H1 (cell line): ENCODE measurements around the gene SLC12A7. TPM values are rescaled to one million over a fixed set of nuclear protein-coding genes. Genes with fewer than 3 reads are reported as not detected.
A peak's percentile ranks its signal among the peaks of the same experiment; 100 is the strongest.

ENCODE experiments used
- CTCF ChIA-PET: fragments of 300-600 bp; sonication (Branson Sonifier 250); formaldehyde crosslinking; loops from one replicate; lab custom pipeline; 2021; ENCODE audit not compliant: partially characterized antibody; lab: Charles Lee
- POLR2A ChIA-PET: fragments of 300-600 bp; sonication (Branson Sonifier 250); formaldehyde crosslinking; loops from one replicate; lab custom pipeline; 2021; ENCODE audit warnings: inconsistent platforms; ENCODE audit not compliant: partially characterized antibody; lab: Charles Lee
- DNase-seq, 2 experiments: peaks; one replicate each; pipeline versions ENCODE4 v3.0.0 to v3.0.0-alpha.2; 2010 to 2022; ENCODE audit warnings: low spot score in 2 of 2, low read depth in 1 of 2, mixed read lengths in 1 of 2
- FAIRE-seq: peaks from 2 replicates; lab custom pipeline; 2011; peaks lifted over from hg19 to GRCh38; lab: Jason Lieb, UNC
- H2AFZ ChIP-seq: 2 replicates; pipeline ENCODE4 v1.8.1; 2012; ENCODE audit warnings: low read length, inconsistent platforms
- H2AK5ac ChIP-seq: 2 replicates; pipeline ENCODE4 v1.6.1; 2013; ENCODE audit warnings: low read depth, low read length
- H2BK120ac ChIP-seq: replicated peaks from 2 replicates; pipeline ENCODE3; 2013; ENCODE audit warnings: low read depth, low read length, inconsistent platforms
- H2BK12ac ChIP-seq: 2 replicates; pipeline ENCODE4 v1.6.1; 2013; ENCODE audit warnings: low read depth, low read length
- H2BK15ac ChIP-seq: 2 replicates; pipeline ENCODE4 v1.6.1; 2013; ENCODE audit warnings: low read length
- H2BK20ac ChIP-seq: 2 replicates; pipeline ENCODE4 v1.6.1; 2013; ENCODE audit warnings: low read length
- H2BK5ac ChIP-seq: 2 replicates; pipeline ENCODE4 v1.6.1; 2013; ENCODE audit warnings: low read depth, low read length
- H3K14ac ChIP-seq: 2 replicates; pipeline ENCODE4 v1.6.1; 2013; ENCODE audit warnings: inconsistent platforms; ENCODE audit not compliant: insufficient read length
- H3K18ac ChIP-seq: 2 replicates; pipeline ENCODE4 v1.6.1; 2013; ENCODE audit warnings: low read length; ENCODE audit errors: extremely low read depth
- H3K23ac ChIP-seq: 2 replicates; pipeline ENCODE4 v1.6.1; 2013; ENCODE audit warnings: inconsistent platforms; ENCODE audit not compliant: insufficient read length
- H3K23me2 ChIP-seq: 2 replicates; pipeline ENCODE4 v1.6.1; 2013; ENCODE audit warnings: low read depth, low read length
- H3K27ac ChIP-seq: 2 replicates; pipeline ENCODE4 v1.6.1; 2011; ENCODE audit warnings: low read depth, low read length, inconsistent platforms
- H3K27me3 ChIP-seq, 4 experiments: replicated peaks in 1 of 4; 1 replicate in 1 of 4; 2 replicates in 3 of 4; pipeline versions ENCODE4 v1.6.1 to v1.8.1; 2011 to 2013; ENCODE audit warnings: low read length in 3 of 4, mild to moderate bottlenecking in 3 of 4, inconsistent platforms in 2 of 4, mixed read lengths in 2 of 4, moderate library complexity in 1 of 4; ENCODE audit not compliant: control insufficient read depth in 3 of 4, insufficient read depth in 3 of 4; ENCODE audit errors: extremely low read depth in 1 of 4
- H3K36me3 ChIP-seq, 4 experiments: 2 replicates each; pipeline versions ENCODE4 v1.6.1 to v1.8.1; 2011 to 2013; ENCODE audit warnings: mild to moderate bottlenecking in 4 of 4, low read length in 3 of 4, moderate library complexity in 2 of 4, control low read depth in 1 of 4, inconsistent platforms in 1 of 4; ENCODE audit not compliant: insufficient read depth in 4 of 4, control insufficient read depth in 2 of 4
- H3K4ac ChIP-seq: replicated peaks from 2 replicates; pipeline ENCODE3; 2013; ENCODE audit warnings: low read length, low read depth, mixed read lengths, inconsistent platforms; ENCODE audit not compliant: insufficient read length
- H3K4me1 ChIP-seq, 4 experiments: replicated peaks in 1 of 4; 1 replicate in 1 of 4; 2 replicates in 3 of 4; pipeline versions ENCODE4 v1.6.1 to v1.8.1; 2011 to 2013; ENCODE audit warnings: low read length in 3 of 4, inconsistent platforms in 2 of 4, mixed read lengths in 1 of 4; ENCODE audit not compliant: insufficient read depth in 4 of 4, control insufficient read depth in 3 of 4
- H3K4me2 ChIP-seq, 2 experiments: 2 replicates each; pipeline versions ENCODE4 v1.6.1 to v1.8.1; 2011 to 2013; ENCODE audit warnings: low read depth in 2 of 2, low read length in 2 of 2, control low read depth in 1 of 2, inconsistent platforms in 1 of 2, mild to moderate bottlenecking in 1 of 2; ENCODE audit not compliant: insufficient read depth in 1 of 2
- H3K4me3 ChIP-seq, 4 experiments: fragments of 200-600, 300-600 bp in 1 of 4; sonication (generic), shearing (Covaris generic), sonication (Bioruptor Twin) in 1 of 4; 2 replicates each; pipeline versions ENCODE4 v1.5.1 to v1.8.1; 2011 to 2016; ENCODE audit warnings: low read length in 4 of 4, low read depth in 3 of 4, control low read depth in 2 of 4, inconsistent platforms in 2 of 4, mild to moderate bottlenecking in 2 of 4, mixed read lengths in 1 of 4, moderate library complexity in 1 of 4; ENCODE audit not compliant: insufficient read depth in 2 of 4; ENCODE audit errors: extremely low read depth in 1 of 4
- H3K56ac ChIP-seq: replicated peaks from 2 replicates; pipeline ENCODE3; 2013; ENCODE audit warnings: low read depth, mild to moderate bottlenecking, mixed read lengths, low read length, inconsistent platforms; ENCODE audit not compliant: insufficient read length
- H3K79me1 ChIP-seq: 2 replicates; pipeline ENCODE4 v1.6.1; 2013; ENCODE audit warnings: low read depth, low read length, control low read depth
- H3K79me2 ChIP-seq, 2 experiments: 2 replicates each; pipeline versions ENCODE4 v1.6.1 to v1.8.1; 2012 to 2013; ENCODE audit warnings: low read length in 2 of 2, mild to moderate bottlenecking in 2 of 2, inconsistent platforms in 1 of 2; ENCODE audit not compliant: insufficient read depth in 2 of 2, control insufficient read depth in 1 of 2
- H3K9ac ChIP-seq, 4 experiments: replicated peaks in 1 of 4; 1 replicate in 1 of 4; 2 replicates in 3 of 4; pipeline versions ENCODE4 v1.6.1 to v1.8.1; 2011 to 2013; ENCODE audit warnings: low read depth in 3 of 4, low read length in 3 of 4, control low read depth in 2 of 4, mild to moderate bottlenecking in 2 of 4, moderate library complexity in 2 of 4, inconsistent platforms in 1 of 4; ENCODE audit errors: extremely low read depth in 1 of 4
- H3K9me3 ChIP-seq, 2 experiments: 2 replicates each; pipeline versions ENCODE4 v1.6.1 to v1.8.1; 2012 to 2013; ENCODE audit warnings: mild to moderate bottlenecking in 2 of 2, moderate library complexity in 2 of 2, control low read depth in 1 of 2, inconsistent platforms in 1 of 2, low read depth in 1 of 2, low read length in 1 of 2, mixed read lengths in 1 of 2; ENCODE audit not compliant: insufficient read depth in 2 of 2
- H4K20me1 ChIP-seq, 2 experiments: replicated peaks in 1 of 2; 2 replicates each; pipeline versions ENCODE3 to v1.8.1; 2011 to 2013; ENCODE audit warnings: inconsistent platforms in 2 of 2, low read length in 2 of 2, mild to moderate bottlenecking in 1 of 2; ENCODE audit not compliant: insufficient read depth in 2 of 2, control insufficient read depth in 1 of 2
- H4K5ac ChIP-seq: 2 replicates; pipeline ENCODE4 v1.6.1; 2013; ENCODE audit warnings: low read length, low read depth, mixed read lengths, inconsistent platforms; ENCODE audit not compliant: insufficient read length
- H4K8ac ChIP-seq: 2 replicates; pipeline ENCODE4 v1.8.0; 2013; ENCODE audit warnings: mild to moderate bottlenecking, moderate library complexity, low read length, inconsistent platforms; ENCODE audit not compliant: insufficient read depth; ENCODE audit errors: extremely low read depth
- H4K91ac ChIP-seq: replicated peaks from 2 replicates; pipeline ENCODE3; 2013; ENCODE audit warnings: low read length, mixed read lengths, inconsistent platforms; ENCODE audit not compliant: insufficient read length
- ATF3 ChIP-seq: IDR thresholded peaks from 2 replicates; pipeline ENCODE4 v1.6.1; 2011; ENCODE audit warnings: low read depth, mild to moderate bottlenecking, low read length; ENCODE audit not compliant: insufficient read depth
- HDAC2 ChIP-seq, 2 experiments: fragments of 300-600 bp in 1 of 2; sonication (generic) in 1 of 2; IDR thresholded peaks; 2 replicates each; pipeline ENCODE4 v1.6.1; 2011 to 2012; ENCODE audit warnings: low read depth in 2 of 2, low read length in 2 of 2, mild to moderate bottlenecking in 2 of 2, moderate library complexity in 2 of 2, borderline replicate concordance in 1 of 2, inconsistent platforms in 1 of 2
- HDAC6 ChIP-seq: IDR thresholded peaks from one replicate; pipeline ENCODE4 v1.7.1; 2012; ENCODE audit warnings: low read depth, mild to moderate bottlenecking, inconsistent platforms, low read length, moderate library complexity
- NANOG ChIP-seq: IDR thresholded peaks from 2 replicates; pipeline ENCODE4 v1.6.1; 2011; ENCODE audit warnings: low read length, low read depth, mild to moderate bottlenecking, inconsistent platforms; ENCODE audit not compliant: insufficient read depth, poor library complexity, severe bottlenecking
- PHF8 ChIP-seq: fragments of 200-600 bp; sonication (generic); conservative IDR thresholded peaks from 2 replicates; pipeline ENCODE4 v1.7.1; 2012; ENCODE audit warnings: low read depth, mild to moderate bottlenecking, inconsistent platforms, low read length, moderate library complexity
- WGBS, 2 experiments: shearing (Covaris generic) in 1 of 2; methylation state at CpG; one replicate each; pipeline versions ENCODE4 v1.1.6 to v1.1.7; 2013 to 2015; ENCODE audit warnings: low lambda C conversion rate in 2 of 2, mixed read lengths in 2 of 2, inconsistent platforms in 1 of 2, low coverage in 1 of 2, missing lambda C conversion rate in 1 of 2; ENCODE audit not compliant: insufficient replicate concordance in 2 of 2, insufficient coverage in 1 of 2, insufficient read length in 1 of 2; ENCODE audit errors: extremely low coverage in 1 of 2, missing lambda C conversion rate in 1 of 2; 5-methylcytosine and 5-hydroxymethylcytosine counted together
- polyA plus RNA-seq, 7 experiments: library from polyadenylated mRNA; depleted of rRNA in 3 of 7; stranded (reverse) in 5 of 7; unstranded in 2 of 7; fragments of >200 nt in 5 of 7; fragments of 200-250 nt in 2 of 7; gene quantifications; 1 replicate in 5 of 7; 2 replicates in 1 of 7; 4 replicates in 1 of 7; pipeline versions ENCODE4 v1.2.1 to v1.2.3, GENCODE V29; 2011 to 2013; ENCODE audit warnings: missing spikeins in 2 of 7, mixed read lengths in 2 of 7
- total RNA-seq: library from RNA; stranded (reverse); fragmentation: NEBNext Ultra II Directional; extraction: Animal tissue kit (Norgen Biotek cat#: 25700); gene quantifications from 2 replicates; pipeline ENCODE4 v1.2.1, GENCODE V29; 2021

SLC12A7 gene
- total and polyA plus RNA-seq, 2 of the 8 experiments (the other 6 are each of a cell fraction or from before 2014, with no cell fraction given) = 23.5 to 39.7 TPM

DNA sequence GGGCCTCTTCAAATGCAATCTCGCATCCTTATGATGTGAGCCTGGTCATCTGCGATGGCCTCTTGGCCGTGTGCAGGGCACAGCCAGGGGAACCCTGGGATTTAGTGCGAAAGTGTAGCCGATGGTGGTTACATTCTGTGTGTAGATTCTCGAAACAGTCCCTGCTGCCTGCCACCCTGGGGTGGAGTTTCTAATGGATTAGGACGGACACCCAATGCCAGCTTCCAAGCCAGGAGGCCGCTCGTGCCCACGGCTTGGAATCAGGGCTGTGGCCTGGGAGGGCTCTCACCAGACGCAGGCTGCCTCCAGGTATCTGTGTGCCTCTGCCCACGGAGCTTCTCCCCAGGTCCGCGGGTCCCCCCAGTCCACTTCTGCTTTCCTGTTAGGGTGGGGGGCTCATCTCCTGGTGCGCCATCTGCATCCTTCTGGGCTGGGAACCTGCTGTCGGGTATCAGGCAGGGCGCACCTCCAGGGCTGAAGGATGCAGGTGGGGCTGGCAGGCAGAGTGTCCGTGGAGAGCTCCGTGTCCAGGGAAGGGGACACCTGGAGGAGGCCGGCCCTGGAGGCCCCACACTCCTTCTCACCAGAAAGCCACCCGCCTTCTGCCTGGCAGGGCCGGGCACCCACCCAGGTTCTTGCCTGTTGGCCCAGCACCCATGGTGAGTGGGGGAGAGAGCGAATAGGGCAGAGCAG, 3.4 kb upstream of the SLC12A7 start:
- H3K14ac ChIP-seq = no peak overlapping the region
- no peak overlapping the region for H2BK120ac ChIP-seq
- no peak overlapping the region for H2BK12ac ChIP-seq
- H3K9ac ChIP-seq = no peak overlapping the region
- 0 out of 2 replicates have a peak overlapping the region, but pooled peaks have one; percentile 61 for H2BK20ac ChIP-seq
- POLR2A ChIA-PET = interaction anchor here (0.7 to 1.2 kb wide), 2 partner anchors 14 to 15 kb away, joined by 3 read pairs; no protein-coding TSS in a partner anchor
- H3K36me3 ChIP-seq = no peaks in the 10 kb centered on the region
- no peaks in the 10 kb centered on the region; a peak in 1 of 7 replicates for H3K27me3 ChIP-seq
- H3K79me2 ChIP-seq = peaks cover 0 to 9% of the 10 kb centered on the region in 2 experiments; a peak in 3 of 4 replicates
- H3K9me3 ChIP-seq = no peaks in the 10 kb centered on the region
- peaks cover 0 to 16% (median 12%) of the 10 kb centered on the region in 4 experiments; a peak in 6 of 7 replicates for H3K4me1 ChIP-seq
- no peak overlapping the region for H3K27ac ChIP-seq
- peaks cover 1% of the 10 kb centered on the region; the same call in 1 of the 2 replicates for H3K23me2 ChIP-seq
- H4K8ac ChIP-seq = no peak overlapping the region; the same call in 1 of the 2 replicates
- H3K4ac ChIP-seq = no peak overlapping the region
- H4K5ac ChIP-seq = no peak overlapping the region
- no peak overlapping the region for H2BK5ac ChIP-seq
- no peak overlapping the region for H3K56ac ChIP-seq
- H3K23ac ChIP-seq = no peak overlapping the region
- 91% methylated on average over 21 of the region's 23 CpGs; no CpG with 5 or more reads in 1 of the 2 experiments for WGBS, 2 experiments
- peaks cover 3 to 5% of the 10 kb centered on the region in 2 experiments for H4K20me1 ChIP-seq
- DNase-seq = no peak
- no peak overlapping the region for H3K4me3 ChIP-seq
- 0 out of 2 replicates have a peak overlapping the region, but pooled peaks have one; percentile 46 for H2BK15ac ChIP-seq
- FAIRE-seq = no peak
- no peak overlapping the region for H3K18ac ChIP-seq
- H4K91ac ChIP-seq = no peak overlapping the region
- no peak overlapping the region for H3K4me2 ChIP-seq
- TF ChIP-seq NANOG (no peak), HDAC2 (IDR thresholded peaks at IDR 0.05; ENCODE audit: borderline replicate concordance in 1 of 2, low read depth in 2 of 2, low read length in 2 of 2) (no peak), HDAC6 (no peak), PHF8 (no peak), ATF3 (no peak)
- H2AFZ ChIP-seq = no peak overlapping the region
- H2AK5ac ChIP-seq = 0 out of 2 replicates have a peak overlapping the region, but pooled peaks have one; percentile 1
- H3K79me1 ChIP-seq = peaks cover 6% of the 10 kb centered on the region
- CTCF ChIA-PET = interaction anchor here (0.9 to 1.7 kb wide), 5 partner anchors 8 to 53 kb away, joined by 3 to 5 read pairs (median 3); no protein-coding TSS in a partner anchor
